Sigmoid colon (tissue), 3 donors: ENCODE data around the gene UBE2E2.

Source experiments
- CTCF ChIP-seq, 4 experiments: fragments of 450-650 bp in 3 of 4; fragments of 200-600 bp in 1 of 4; IDR thresholded peaks; one replicate each; pipeline ENCODE4 v1.5.1; 2016 to 2019; ENCODE audit warnings: antibody characterized with exemption in 4 of 4, mild to moderate bottlenecking in 3 of 4, moderate library complexity in 2 of 4
- POLR2A ChIP-seq, 2 donors: fragments of 450-650 bp; IDR thresholded peaks; one replicate each; pipeline ENCODE4 v1.6.1; 2016; ENCODE audit warnings: antibody characterized with exemption in 2 of 2, mild to moderate bottlenecking in 2 of 2, moderate library complexity in 2 of 2

- TF ChIP-seq CTCF (IDR thresholded peaks at IDR 0.05): no peak
- TF ChIP-seq POLR2A (IDR thresholded peaks at IDR 0.05): no peak
Observed at GRCh38 chr3:23425410-23425809, 222.3 kb downstream of the UBE2E2 start.
